ENCODE measurements around the gene KCNIP2. TPM values are rescaled to one million over a fixed set of nuclear protein-coding genes. Genes with fewer than 3 reads are reported as not detected.

The KCNIP2 gene
- total RNA-seq, 1 experiment from 2014 or later: 8.5 TPM

- no peak overlapping the region for H3K27ac ChIP-seq (ENCODE audit: low read depth, low read length)
- no peaks in the 10 kb centered on the region for H3K36me3 ChIP-seq (ENCODE audit: control insufficient read depth in 1 of 2, insufficient read depth in 2 of 2, low read length in 2 of 2)
- DNase-seq (ENCODE audit: low read depth, low spot score) (no peak), ATAC-seq (no peak)
- H3K27me3 ChIP-seq (ENCODE audit: insufficient read depth, low read length): no peaks in the 10 kb centered on the region
- H3K4me1 ChIP-seq (ENCODE audit: control insufficient read depth in 1 of 2, insufficient read depth in 2 of 2, low read length in 2 of 2): peaks cover 14 to 48% of the 10 kb centered on the region in 2 experiments
- intact Hi-C loops (cut with micrococcal nuclease): loop anchor here (5.0 kb wide), 1 partner anchor 220 kb away; the partner anchor contains the start of gene ARMH3
- CTCF ChIA-PET: interaction anchor here (0.8 to 4.0 kb wide), 7 partner anchors 9 to 624 kb away, joined by 3 to 38 read pairs (median 5); no protein-coding TSS in a partner anchor
- H3K9ac ChIP-seq (ENCODE audit: low read length): no peak overlapping the region
- RAD21 ChIA-PET (ENCODE audit: low non-redundant PET in 1 of 2, low total read pairs in 2 of 2, uncharacterized antibody in 2 of 2, unreplicated experiment in 2 of 2): no interaction called here
- BruUV-seq (replicated peaks): no TSS peak
- no peaks in the 10 kb centered on the region for H4K20me1 ChIP-seq (ENCODE audit: insufficient read depth)
- no peaks in the 10 kb centered on the region for H3K9me2 ChIP-seq (ENCODE audit: insufficient read depth)
- H2AFZ ChIP-seq (ENCODE audit: low read depth, low read length, poor library complexity, severe bottlenecking): no peak overlapping the region
- no peaks in the 10 kb centered on the region for H3K9me3 ChIP-seq (ENCODE audit: control insufficient read depth in 1 of 2, insufficient read depth in 1 of 2, low read depth in 1 of 2, low read length in 2 of 2)
- no peak overlapping the region for H3K4me3 ChIP-seq (replicated peaks in 1 of 2; ENCODE audit: low read depth in 1 of 2, low read length in 2 of 2)
- TF ChIP-seq POLR2AphosphoS5 (IDR thresholded peaks at IDR 0.05; ENCODE audit: low read depth, low read length) (no peak), SRF (IDR thresholded peaks at IDR 0.05; ENCODE audit: low read depth) (no peak)
- no peaks in the 10 kb centered on the region for H3K79me2 ChIP-seq (ENCODE audit: insufficient read depth, low read length)
- no peak overlapping the region for H3K4me2 ChIP-seq (ENCODE audit: low read length)
- POLR2A ChIA-PET: no interaction called here
Observed at GRCh38 chr10:101837748-101838147, 5.9 kb downstream of the KCNIP2 start.

GRCh38 chr10:101835362-101835761, 8.2 kb downstream of the KCNIP2 start:
- RAD21 ChIA-PET (ENCODE audit: low non-redundant PET in 1 of 2, low total read pairs in 2 of 2, uncharacterized antibody in 2 of 2, unreplicated experiment in 2 of 2): interaction anchor here (0.8 to 1.0 kb wide), 2 partner anchors 175 kb away, joined by 3 to 5 read pairs; no protein-coding TSS in a partner anchor
- no peak for DNase-seq (ENCODE audit: low read depth, low spot score)
- Histone ChIP-seq H3K27me3 (ENCODE audit: insufficient read depth, low read length) (no peaks in the 10 kb centered on the region), H3K9me2 (ENCODE audit: insufficient read depth) (no peaks in the 10 kb centered on the region), H3K79me2 (ENCODE audit: insufficient read depth, low read length) (no peaks in the 10 kb centered on the region), H2AFZ (ENCODE audit: low read depth, low read length, poor library complexity, severe bottlenecking) (no peak overlapping the region), H3K9ac (ENCODE audit: low read length) (no peak overlapping the region), H3K4me2 (ENCODE audit: low read length) (no peak overlapping the region), H3K9me3 (ENCODE audit: control insufficient read depth in 1 of 2, insufficient read depth in 1 of 2, low read depth in 1 of 2, low read length in 2 of 2) (no peaks in the 10 kb centered on the region), H3K4me1 (ENCODE audit: control insufficient read depth in 1 of 2, insufficient read depth in 2 of 2, low read length in 2 of 2) (peaks cover 21 to 56% of the 10 kb centered on the region in 2 experiments), H3K27ac (ENCODE audit: low read depth, low read length) (no peak overlapping the region), H3K4me3 (replicated peaks in 1 of 2; ENCODE audit: low read depth in 1 of 2, low read length in 2 of 2) (no peak overlapping the region), H3K36me3 (ENCODE audit: control insufficient read depth in 1 of 2, insufficient read depth in 2 of 2, low read length in 2 of 2) (no peaks in the 10 kb centered on the region), H4K20me1 (ENCODE audit: insufficient read depth) (no peaks in the 10 kb centered on the region)
- CTCF ChIA-PET: interaction anchor here (0.7 to 4.0 kb wide), 11 partner anchors 11 to 621 kb away, joined by 3 to 38 read pairs (median 4); partner anchors contain the start of gene OGA
- BruUV-seq (replicated peaks): no TSS peak
- TF ChIP-seq YY1 (IDR thresholded peaks at IDR 0.05; ENCODE audit: extremely low read depth, insufficient replicate concordance, low read depth, low read length) (no peak), JUND (IDR thresholded peaks at IDR 0.05) (no peak), ATF3 (IDR thresholded peaks at IDR 0.05) (no peak), MAX (IDR thresholded peaks at IDR 0.05) (no peak), POLR2AphosphoS5 (IDR thresholded peaks at IDR 0.05; ENCODE audit: low read depth, low read length) (no peak), TCF7L2 (IDR thresholded peaks at IDR 0.05; ENCODE audit: borderline replicate concordance, extremely low read depth, insufficient read depth, insufficient read length) (no peak), ZFX (IDR thresholded peaks at IDR 0.05) (no peak), ZBTB33 (IDR thresholded peaks at IDR 0.05; ENCODE audit: extremely low read depth, insufficient replicate concordance, low read length) (no peak), ZNF274 (IDR thresholded peaks at IDR 0.05; ENCODE audit: low read depth, low read length) (no peak), CBX3 (IDR thresholded peaks at IDR 0.05; ENCODE audit: low read depth) (no peak), FOSL1 (IDR thresholded peaks at IDR 0.05; ENCODE audit: low read depth) (no peak), CEBPB (IDR thresholded peaks at IDR 0.05; ENCODE audit: low read depth) (no peak), SP1 (IDR thresholded peaks at IDR 0.05; ENCODE audit: low read depth) (no peak), REST (IDR thresholded peaks at IDR 0.05; ENCODE audit: low read depth) (no peak)
- ATAC-seq: no peak
- intact Hi-C loops (cut with micrococcal nuclease): loop anchor here (5.0 kb wide), 1 partner anchor 222 kb away; the partner anchor contains the start of gene ARMH3
- POLR2A ChIA-PET: interaction anchor here (0.7 to 1.3 kb wide), 3 partner anchors 17 to 287 kb away, joined by 3 to 4 read pairs (median 3); partner anchors contain the start of gene OGA

Data from HCT116 (cell line).